T-cell (primary cell): Measurements from ENCODE around the gene GGA3. TPM values are rescaled to one million over a fixed set of nuclear protein-coding genes. Genes with fewer than 3 reads are reported as not detected.

Experiments used
- ATAC-seq, 4 experiments: fragments of 200-7000 bp in 3 of 4; fragments of 150-1000 bp in 1 of 4; cut with Tn5 transposase; replicated peaks in 1 of 4; 1 replicate in 3 of 4; 2 replicates in 1 of 4; pipeline ENCODE4 v1.10.0; 2021; ENCODE audit warnings: moderate library complexity in 3 of 4, mild to moderate bottlenecking in 2 of 4, moderate number of reproducible peaks in 1 of 4
- CTCF ChIA-PET, 2 donors: fragments of 300-600 bp; sonication (Branson Sonifier 250); formaldehyde crosslinking; loops; one replicate each; lab custom pipeline; 2022; ENCODE audit warnings: antibody characterized with exemption in 2 of 2; lab: Charles Lee
- POLR2A ChIA-PET, 2 donors: fragments of 300-600 bp; sonication (Branson Sonifier 250); formaldehyde crosslinking; loops; one replicate each; lab custom pipeline; 2022; ENCODE audit warnings: antibody characterized with exemption in 2 of 2; lab: Charles Lee
- DNase-seq, 35 experiments: peaks; one replicate each; pipeline versions ENCODE4 v3.0.0 to v3.0.0-alpha.2; 2013 to 2023
- H3K27ac ChIP-seq: one replicate; pipeline ENCODE4 v1.5.1; 2013; ENCODE audit warnings: low read length
- H3K27me3 ChIP-seq, 2 experiments: replicated peaks in 1 of 2; 1 replicate in 1 of 2; 2 replicates in 1 of 2; pipeline versions ENCODE4 v1.6.1 to v1.7.0; 2013; ENCODE audit warnings: low read length in 1 of 2, mixed read lengths in 1 of 2; ENCODE audit not compliant: control insufficient read depth in 2 of 2, insufficient read depth in 2 of 2; ENCODE audit errors: extremely low read depth in 1 of 2
- H3K36me3 ChIP-seq, 2 donors: 1 replicate in 1 of 2; 2 replicates in 1 of 2; pipeline versions ENCODE4 v1.6.1 to v1.7.0; 2013; ENCODE audit warnings: low read length in 1 of 2; ENCODE audit not compliant: control insufficient read depth in 2 of 2, insufficient read depth in 1 of 2; ENCODE audit errors: extremely low read depth in 1 of 2
- H3K4me1 ChIP-seq, 2 experiments: 1 replicate in 1 of 2; 2 replicates in 1 of 2; pipeline versions ENCODE4 v1.6.1 to v1.7.0; 2013; ENCODE audit warnings: low read length in 2 of 2, mixed read lengths in 1 of 2; ENCODE audit not compliant: insufficient read depth in 2 of 2, control insufficient read depth in 1 of 2; ENCODE audit errors: extremely low read depth in 1 of 2
- H3K4me3 ChIP-seq, 2 donors: 1 replicate in 1 of 2; 2 replicates in 1 of 2; pipeline versions ENCODE4 v1.5.1 to v1.7.0; 2013; ENCODE audit warnings: mild to moderate bottlenecking in 2 of 2, low read length in 1 of 2, moderate library complexity in 1 of 2; ENCODE audit not compliant: control insufficient read depth in 1 of 2; ENCODE audit errors: extremely low read depth in 1 of 2
- H3K9me3 ChIP-seq: 2 replicates; pipeline ENCODE4 v1.7.0; 2013
- H3K27ac Mint-ChIP-seq, 2 donors: one replicate each; pipeline ENCODE4 v1.8.0; 2020 to 2021; ENCODE audit warnings: mild to moderate bottlenecking in 2 of 2, mixed read lengths in 2 of 2
- H3K27me3 Mint-ChIP-seq, 2 donors: one replicate each; pipeline ENCODE4 v1.8.0; 2021 to 2022; ENCODE audit warnings: mixed read lengths in 2 of 2
- H3K36me3 Mint-ChIP-seq: one replicate; pipeline ENCODE4 v1.8.0; 2021; ENCODE audit warnings: mixed read lengths
- H3K4me1 Mint-ChIP-seq, 3 donors: one replicate each; pipeline ENCODE4 v1.8.0; 2020 to 2022; ENCODE audit warnings: mixed read lengths in 3 of 3, mild to moderate bottlenecking in 1 of 3
- H3K4me3 Mint-ChIP-seq, 3 donors: one replicate each; pipeline ENCODE4 v1.8.0; 2020 to 2022; ENCODE audit warnings: mild to moderate bottlenecking in 3 of 3, mixed read lengths in 3 of 3, moderate library complexity in 3 of 3
- H3K9me3 Mint-ChIP-seq, 3 donors: one replicate each; pipeline ENCODE4 v1.8.0; 2020 to 2022; ENCODE audit warnings: mixed read lengths in 3 of 3
- WGBS: methylation state at CpG from one replicate; pipeline ENCODE4 v1.1.5; 2013; ENCODE audit warnings: missing lambda C conversion rate; ENCODE audit not compliant: insufficient coverage; 5-methylcytosine and 5-hydroxymethylcytosine counted together
- total RNA-seq, 35 experiments: library from RNA in 6 of 35; stranded (reverse) in 6 of 35; fragments of 120-200 nt in 1 of 35; gene quantifications; one replicate each; pipeline versions ENCODE4 v1.2.1 to v1.2.4 and lab custom pipeline; 2013 to 2026

The GGA3 gene
- total RNA-seq, 5 donors from 2014 or later (not counting 1 experiment from before 2014, with no cell fraction given) = 78.1 to 118 (median 102) TPM

DNA sequence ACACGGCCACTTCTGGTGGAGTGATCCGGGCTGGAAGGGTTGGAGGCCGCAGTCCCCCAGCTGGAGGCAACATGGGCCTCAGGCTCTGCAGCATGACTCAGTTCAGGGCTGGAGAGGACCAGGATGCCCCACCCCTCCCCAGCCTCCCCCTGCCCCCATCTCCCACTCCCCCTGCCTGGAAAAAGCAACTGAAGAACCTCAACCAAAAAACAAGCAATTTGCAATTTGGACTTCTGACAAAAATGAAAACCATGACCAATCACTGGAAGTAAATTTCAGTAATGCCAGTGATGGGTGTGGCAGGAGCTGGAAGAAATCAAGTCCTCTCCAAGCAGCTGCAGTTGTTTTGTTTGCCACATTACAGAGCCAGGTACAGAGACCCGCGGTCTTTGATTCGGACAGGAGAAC is 16.3 kb upstream of the GGA3 start:
- Mint-ChIP-seq H3K4me3 (no peak overlapping the region), H3K27me3 (no peaks in the 10 kb centered on the region), H3K4me1 (peaks cover 2 to 13% (median 8%) of the 10 kb centered on the region in 3 donors), H3K27ac (no peak overlapping the region), H3K36me3 (peaks cover 16% of the 10 kb centered on the region), H3K9me3 (no peaks in the 10 kb centered on the region)
- Histone ChIP-seq H3K9me3 (no peaks in the 10 kb centered on the region), H3K27me3 (no peaks in the 10 kb centered on the region), H3K27ac (no peak overlapping the region), H3K36me3 (peaks cover 6 to 22% of the 10 kb centered on the region in 2 donors), H3K4me1 (peaks cover 0 to 7% of the 10 kb centered on the region in 2 experiments), H3K4me3 (no peak overlapping the region)
- WGBS = 95% methylated on average over 3 of the region's 6 CpGs
- ChIA-PET POLR2A (interaction anchor here in 1 of 2 donors (0.5 kb wide), 1 partner anchor 75 kb away, joined by 6 read pairs; no protein-coding TSS in a partner anchor), CTCF (no interaction called here)
- DNase-seq (no peak), ATAC-seq (no peak)

DNA sequence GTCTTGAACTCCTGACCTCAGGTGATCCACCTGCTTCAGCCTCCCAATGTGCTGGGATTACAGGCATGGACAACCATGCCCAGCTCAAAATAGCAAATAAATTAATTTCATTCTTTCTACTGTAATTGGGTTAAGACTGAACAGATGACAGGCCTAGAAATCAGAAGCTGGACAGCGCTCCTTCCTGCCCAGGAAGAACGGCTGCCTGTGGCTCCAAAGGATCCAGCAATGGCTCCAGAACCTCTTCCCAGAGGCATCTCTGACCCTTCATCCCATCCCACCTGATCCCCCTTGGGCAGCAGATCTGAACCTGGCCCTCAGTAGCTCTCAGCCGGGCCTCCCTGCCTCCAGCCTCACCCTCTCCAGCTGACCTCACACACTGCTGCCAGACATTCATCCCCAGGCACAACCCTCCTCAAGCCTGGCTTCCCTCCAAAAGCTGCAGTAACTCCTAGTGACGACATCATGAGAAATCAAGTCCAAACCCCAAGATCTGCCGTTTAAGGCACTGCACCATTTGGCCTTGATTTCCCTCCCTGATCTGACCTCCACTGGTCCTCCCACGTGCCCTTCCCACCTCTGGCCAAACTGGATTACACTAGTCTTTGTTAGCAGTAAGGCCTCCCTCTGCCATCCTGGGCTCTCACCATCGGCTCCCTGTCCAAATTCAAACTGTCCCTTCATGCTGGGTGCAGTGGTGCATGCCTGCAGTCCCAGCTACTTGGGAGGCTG is 12.7 kb upstream of the GGA3 start:
- no peak overlapping the region for H3K4me3 ChIP-seq
- POLR2A ChIA-PET = interaction anchor here in 1 of 2 donors (1.3 kb wide), 1 partner anchor 15 kb away, joined by 4 read pairs; the partner anchor contains the start of gene SLC25A19
- Mint-ChIP-seq H3K4me3 (peak overlapping the region in 1 of 3 donors; percentile 18), H3K36me3 (peaks cover 10% of the 10 kb centered on the region), H3K27me3 (no peaks in the 10 kb centered on the region), H3K27ac (peak overlapping the region; percentile 40 to 58), H3K4me1 (peaks cover 22 to 31% (median 24%) of the 10 kb centered on the region in 3 donors), H3K9me3 (no peaks in the 10 kb centered on the region)
- no peaks in the 10 kb centered on the region for H3K9me3 ChIP-seq
- CTCF ChIA-PET = interaction anchor here in 1 of 2 donors (0.7 to 1.6 kb wide), 2 partner anchors 16 to 616 kb away, joined by 3 to 5 read pairs; partner anchors contain the start of gene SLC25A19
- no peak for DNase-seq
- ATAC-seq = no peak
- 91% methylated on average over 6 of the region's 7 CpGs for WGBS
- H3K27ac ChIP-seq = no peak overlapping the region
- H3K36me3 ChIP-seq = peaks cover 0 to 11% of the 10 kb centered on the region in 2 donors
- no peaks in the 10 kb centered on the region for H3K27me3 ChIP-seq
- peaks cover 5 to 34% of the 10 kb centered on the region in 2 experiments for H3K4me1 ChIP-seq

DNA sequence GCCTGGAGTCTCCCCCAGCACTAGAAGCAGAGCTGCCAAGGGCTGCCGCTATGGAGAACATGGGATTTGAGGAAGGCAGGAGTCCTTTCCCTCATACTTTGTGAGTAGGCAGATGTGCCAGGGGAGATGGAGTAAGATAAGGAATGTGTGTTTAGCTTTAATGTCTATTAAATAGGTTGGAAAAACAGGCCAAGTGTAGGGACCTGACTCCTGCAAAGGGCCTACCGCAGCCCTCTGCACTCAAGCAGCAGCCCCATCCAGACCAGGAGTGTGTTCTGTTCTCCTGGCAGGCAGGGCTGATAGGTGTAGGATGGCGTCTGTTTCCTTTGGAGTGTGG is 11.4 kb upstream of the GGA3 start:
- H3K27ac Mint-ChIP-seq = peak overlapping the region; percentile 53 to 81
- POLR2A ChIA-PET = interaction anchor here in 1 of 2 donors (0.6 to 1.4 kb wide), 2 partner anchors 11 to 494 kb away, joined by 4 read pairs; partner anchors contain the start of genes GGA3 and MRPS7

DNA sequence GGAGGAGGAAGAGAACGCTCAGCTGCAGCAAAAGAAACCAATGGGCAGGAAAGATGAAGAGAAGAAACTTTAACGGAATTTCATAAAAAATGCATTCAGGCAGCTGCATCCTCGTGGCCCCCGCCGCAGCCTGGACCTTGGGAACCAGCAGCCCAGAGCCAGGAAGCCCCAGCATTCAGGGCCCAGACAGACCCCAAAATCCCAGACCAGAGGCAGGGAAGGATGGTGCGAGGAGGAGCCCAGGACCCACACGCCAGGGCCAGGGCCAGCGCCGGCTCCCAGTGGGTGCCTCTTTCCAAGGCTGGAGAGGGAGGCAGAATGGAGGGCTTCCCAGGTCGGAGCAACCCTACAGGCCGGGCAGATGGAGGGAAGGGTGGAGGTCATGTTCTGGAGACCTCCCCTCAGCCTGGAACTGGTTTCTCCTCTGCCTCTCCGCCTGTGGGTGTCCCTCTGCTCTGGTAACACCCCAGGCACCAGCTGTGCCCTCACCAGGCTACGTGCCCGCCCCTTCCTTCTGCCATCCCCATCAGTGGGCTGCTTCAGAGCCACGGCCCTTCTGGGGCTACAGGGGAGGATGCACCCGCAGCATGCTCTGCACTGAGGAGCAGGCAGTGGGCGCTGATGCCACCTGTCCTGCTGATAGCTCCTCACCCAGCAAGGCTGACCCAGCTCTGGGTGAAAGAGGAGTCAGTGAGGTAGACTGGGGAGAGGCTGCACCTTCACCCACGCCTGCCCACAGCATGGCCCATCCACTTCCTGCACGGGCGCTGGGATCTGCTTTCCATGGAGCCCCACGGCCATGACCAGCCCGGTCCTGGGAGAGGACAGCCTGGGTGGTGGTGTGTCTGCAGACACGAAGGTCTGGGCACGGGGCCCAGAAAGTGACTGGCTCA is 10.8 kb upstream of the GGA3 start:
- DNase-seq (no peak), ATAC-seq (no peak)
- peak overlapping the region; percentile 85 for H3K27ac ChIP-seq
- ChIA-PET POLR2A (interaction anchor here (0.6 to 1.9 kb wide), 5 partner anchors 10 to 493 kb away, joined by 4 to 22 read pairs (median 5); partner anchors contain the start of genes GGA3 (in 2 of the 2) and MRPS7 (in 2 of the 2)), CTCF (interaction anchor here in 1 of 2 donors (1.3 to 2.7 kb wide), 4 partner anchors 11 to 158 kb away, joined by 5 to 58 read pairs (median 10); partner anchors contain the start of genes GGA3, MRPS7 and SLC25A19)
- Mint-ChIP-seq H3K36me3 (peaks cover 6% of the 10 kb centered on the region), H3K4me3 (peak overlapping the region; percentile 80 to 84 (median 81)), H3K27ac (peak overlapping the region; percentile 81 to 91), H3K4me1 (peaks cover 24 to 40% (median 31%) of the 10 kb centered on the region in 3 donors), H3K27me3 (no peaks in the 10 kb centered on the region), H3K9me3 (no peaks in the 10 kb centered on the region)
- peaks cover 0 to 7% of the 10 kb centered on the region in 2 donors for H3K36me3 ChIP-seq
- peaks cover 5 to 36% of the 10 kb centered on the region in 2 experiments for H3K4me1 ChIP-seq
- H3K27me3 ChIP-seq = no peaks in the 10 kb centered on the region
- no peaks in the 10 kb centered on the region for H3K9me3 ChIP-seq
- peak overlapping the region; percentile 79 to 92 for H3K4me3 ChIP-seq
- 53% methylated on average over 16 of the region's 24 CpGs for WGBS

More for the DNA sequence above, 11.4 kb upstream of the GGA3 start:
- WGBS = no CpG with 5 or more reads among the region's 3 CpGs
- Mint-ChIP-seq H3K27me3 (no peaks in the 10 kb centered on the region), H3K4me3 (peak overlapping the region; percentile 22 to 84 (median 80)), H3K4me1 (peaks cover 24 to 39% (median 29%) of the 10 kb centered on the region in 3 donors), H3K36me3 (peaks cover 5% of the 10 kb centered on the region), H3K9me3 (no peaks in the 10 kb centered on the region)
- DNase-seq (no peak), ATAC-seq (no peak)
- Histone ChIP-seq H3K27me3 (no peaks in the 10 kb centered on the region), H3K9me3 (no peaks in the 10 kb centered on the region), H3K4me3 (peak overlapping the region in 1 of 2 donors; percentile 11), H3K4me1 (peaks cover 5 to 36% of the 10 kb centered on the region in 2 experiments), H3K27ac (no peak overlapping the region), H3K36me3 (peaks cover 0 to 6% of the 10 kb centered on the region in 2 donors)
- CTCF ChIA-PET = interaction anchor here in 1 of 2 donors (1.6 kb wide), 1 partner anchor 17 kb away, joined by 5 read pairs; the partner anchor contains the start of gene SLC25A19

DNA sequence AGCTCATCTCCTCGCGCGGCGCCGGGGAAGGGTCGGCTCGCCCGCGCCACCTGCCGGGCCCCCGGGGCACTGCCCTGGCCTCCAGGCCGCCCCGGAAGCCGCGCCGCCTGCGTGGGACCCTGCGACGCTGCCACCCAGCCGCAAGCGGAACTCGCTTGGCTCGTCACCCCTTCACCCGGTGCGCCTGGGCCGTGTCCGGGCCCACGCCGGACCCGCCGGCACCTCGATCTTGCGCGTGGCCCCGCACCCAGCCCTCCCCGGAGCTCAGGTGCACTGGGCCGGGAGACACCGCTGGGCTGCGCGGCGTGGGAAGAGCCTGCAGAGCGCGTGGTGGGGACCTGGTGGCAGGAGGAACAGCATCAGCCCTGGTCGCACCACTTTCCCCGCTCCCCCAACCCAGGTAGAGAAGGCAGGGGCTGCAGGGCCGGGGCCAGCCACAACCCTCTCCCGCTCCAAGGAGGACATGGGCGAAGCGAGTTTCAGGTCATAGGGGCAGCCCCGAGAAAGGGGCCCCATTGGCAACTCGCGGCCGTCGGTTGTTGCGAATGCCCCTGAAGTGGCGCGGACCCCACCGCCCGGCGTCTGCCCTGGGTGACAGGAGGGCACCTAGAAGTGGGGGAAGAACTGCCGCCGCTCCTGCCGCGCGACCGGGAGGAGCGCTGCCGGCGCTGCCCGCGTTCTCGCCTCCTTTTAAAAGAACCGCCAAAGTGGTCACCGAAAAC is 10.0 kb upstream of the GGA3 start:
- Mint-ChIP-seq H3K4me1 (peaks cover 24 to 40% (median 31%) of the 10 kb centered on the region in 3 donors), H3K27ac (peak overlapping the region; percentile 81 to 91), H3K27me3 (no peaks in the 10 kb centered on the region), H3K4me3 (peak overlapping the region; percentile 80 to 84 (median 81)), H3K9me3 (no peaks in the 10 kb centered on the region), H3K36me3 (peaks cover 6% of the 10 kb centered on the region)
- peak; percentile 87 to 94 (median 90) for ATAC-seq
- POLR2A ChIA-PET = interaction anchor here (0.6 to 2.1 kb wide), 5 partner anchors 10 to 89 kb away, joined by 4 to 23 read pairs (median 17); partner anchors contain the start of genes GGA3 (in 2 of the 2), MRPS7 (in 2 of the 2) and SLC25A19 (in 1 of the 2)
- H3K4me1 ChIP-seq = peaks cover 5 to 36% of the 10 kb centered on the region in 2 experiments
- CTCF ChIA-PET = interaction anchor here (0.5 to 2.7 kb wide), 17 partner anchors 10 to 506 kb away, joined by 3 to 80 read pairs (median 4); partner anchors contain the start of genes GGA3 (in 1 of the 2), MRPS7 (in 1 of the 2), SLC25A19 (in 1 of the 2) and TMEM94 (in 1 of the 2)
- peak overlapping the region; percentile 85 for H3K27ac ChIP-seq
- H3K27me3 ChIP-seq = no peaks in the 10 kb centered on the region
- 0% methylated on average over 74 of the region's 74 CpGs for WGBS
- H3K4me3 ChIP-seq = peak overlapping the region; percentile 79 to 92
- peaks cover under 1 to 12% of the 10 kb centered on the region in 2 donors for H3K36me3 ChIP-seq
- peak; percentile 67 to 94 (median 83) for DNase-seq
- no peaks in the 10 kb centered on the region for H3K9me3 ChIP-seq
